ENCODE results near the gene CCDC167. TPM values are rescaled to one million over a fixed set of nuclear protein-coding genes. Genes with fewer than 3 reads are reported as not detected.

CCDC167 gene
- total and polyA plus RNA-seq, 10 of the 15 experiments (the other 5 are each of a cell fraction or from before 2014, with no cell fraction given): 74.9 to 380 (median 137) TPM

GRCh38 chr6:37501632-37502491 lies 2.2 kb upstream of the CCDC167 start:
- SMC1A ChIA-PET (ENCODE audit: uncharacterized antibody, unreplicated experiment): interaction anchor here (0.7 to 5.8 kb wide), 15 partner anchors 7 to 176 kb away, joined by 3 to 33 read pairs (median 4); no protein-coding TSS in a partner anchor
- Histone ChIP-seq H4K20me1 (ENCODE audit: control insufficient read depth, insufficient read depth) (no peaks in the 10 kb centered on the region), H3K4me3 (no peak overlapping the region), H3K27ac (ENCODE audit: control insufficient read depth, insufficient read depth) (no peak overlapping the region), H3K4me2 (ENCODE audit: control insufficient read depth, insufficient read depth) (no peak overlapping the region), H3K27me3 (replicated peaks in 1 of 2; ENCODE audit: control insufficient read depth in 2 of 2, insufficient read depth in 2 of 2, low read length in 1 of 2) (no peaks in the 10 kb centered on the region), H3K9me3 (replicated peaks; ENCODE audit: control insufficient read depth, insufficient read depth, low read length) (no peaks in the 10 kb centered on the region), H3K9ac (ENCODE audit: control insufficient read depth, insufficient read depth, low read length) (no peak overlapping the region), H2AFZ (ENCODE audit: control insufficient read depth, low read depth, low read length) (peak overlapping the region; percentile 50), H3K4me1 (ENCODE audit: control insufficient read depth, insufficient read depth, low read length) (peaks cover 33% of the 10 kb centered on the region), H3K36me3 (ENCODE audit: control insufficient read depth in 2 of 2, insufficient read depth in 2 of 2, low read length in 1 of 2) (no peaks in the 10 kb centered on the region), H3K79me2 (ENCODE audit: control insufficient read depth, insufficient read depth, low read length) (peaks cover 23% of the 10 kb centered on the region)
- RAD21 ChIA-PET (ENCODE audit: unreplicated experiment): interaction anchor here (0.8 to 5.2 kb wide), 10 partner anchors 10 to 61 kb away, joined by 3 to 19 read pairs (median 5); no protein-coding TSS in a partner anchor
- no peak for DNase-seq (ENCODE audit: low read depth, low spot score)
- in situ Hi-C loops (cut with MboI): no loop called here
- intact Hi-C loops (cut with micrococcal nuclease; ENCODE audit: unreplicated experiment): no loop called here
- no peak for FAIRE-seq
- no TSS peak for BruUV-seq (replicated peaks)
- TF ChIP-seq MLLT1 (IDR thresholded peaks at IDR 0.05) (no peak), STAT3 (IDR thresholded peaks at IDR 0.05; ENCODE audit: low read depth, low read length) (no peak), FOXM1 (IDR thresholded peaks at IDR 0.05; ENCODE audit: low read depth, low read length) (no peak), NFIC (IDR thresholded peaks at IDR 0.05; ENCODE audit: low read depth, low read length) (no peak), CUX1 (IDR thresholded peaks at IDR 0.05; ENCODE audit: insufficient replicate concordance, low read depth, low read length) (no peak), ESRRA (IDR thresholded peaks at IDR 0.05; ENCODE audit: low read length) (no peak), DPF2 (IDR thresholded peaks at IDR 0.05) (no peak), HDAC2 (IDR thresholded peaks at IDR 0.05) (no peak), MTA2 (IDR thresholded peaks at IDR 0.05; ENCODE audit: low read depth) (no peak), POLR2AphosphoS5 (IDR thresholded peaks at IDR 0.05; ENCODE audit: low read length) (no peak), POLR2AphosphoS2 (IDR thresholded peaks at IDR 0.05; ENCODE audit: low read depth, low read length) (no peak), ZNF207 (IDR thresholded peaks at IDR 0.05; ENCODE audit: borderline replicate concordance) (no peak), PAX8 (IDR thresholded peaks at IDR 0.05) (no peak), RCOR1 (conservative IDR thresholded peaks at IDR 0.05; ENCODE audit: low read depth, low read length) (no peak)
- no peak for ATAC-seq
- CTCF ChIA-PET: interaction anchor here (0.7 to 3.5 kb wide), 6 partner anchors 9 to 220 kb away, joined by 3 to 19 read pairs (median 4); no protein-coding TSS in a partner anchor
- 50% methylated on average over 10 of the region's 10 CpGs for WGBS (ENCODE audit: insufficient coverage, insufficient replicate concordance, low lambda C conversion rate, missing lambda C conversion rate)
- POLR2A ChIA-PET: interaction anchor here (0.9 to 4.8 kb wide), 6 partner anchors 9 to 62 kb away, joined by 3 to 31 read pairs (median 4); no protein-coding TSS in a partner anchor
